ENCODE data around the gene TTLL11.

GRCh38 chr9:121924700-121925099, 168.4 kb downstream of the TTLL11 start:
- TF ChIP-seq CTCF (IDR thresholded peaks at IDR 0.05) (no peak), POLR2A (IDR thresholded peaks at IDR 0.05) (no peak)
